WERI-Rb-1 (cell line): Measurements from ENCODE around the gene AP3S2.

Source experiments
- DNase-seq: peaks from one replicate; pipeline ENCODE4 v3.0.0-alpha.2; 2020
- H3K27ac ChIP-seq: fragments of 250-450 bp; sonication (Bioruptor Pico); 2 replicates; pipeline ENCODE4 v1.5.1; 2020; ENCODE audit warnings: mild to moderate bottlenecking, moderate library complexity
- H3K27me3 ChIP-seq: fragments of 250-450 bp; sonication (Bioruptor Pico); 2 replicates; pipeline ENCODE4 v1.5.1; 2021; ENCODE audit warnings: mild to moderate bottlenecking, low read depth, moderate library complexity; ENCODE audit not compliant: insufficient read depth, severe bottlenecking
- H3K36me3 ChIP-seq: fragments of 250-450 bp; sonication (Bioruptor Pico); 2 replicates; pipeline ENCODE4 v1.5.1; 2020; ENCODE audit warnings: mild to moderate bottlenecking, moderate library complexity
- H3K4me3 ChIP-seq: 2 replicates; pipeline ENCODE4 v1.5.1; 2011; ENCODE audit warnings: low read depth, mild to moderate bottlenecking, control low read depth, low read length
- H3K9me3 ChIP-seq: fragments of 250-450 bp; sonication (Bioruptor Pico); 2 replicates; pipeline ENCODE4 v1.5.1; 2021; ENCODE audit warnings: mild to moderate bottlenecking, moderate library complexity; ENCODE audit not compliant: severe bottlenecking
- TF ChIP-seq, protein P1 (sequence below): IDR thresholded peaks from 2 replicates; pipeline ENCODE4 v1.5.1; 2011; ENCODE audit warnings: low read depth, mild to moderate bottlenecking, control low read depth, inconsistent platforms, low read length

The AP3S2 gene

DNA sequence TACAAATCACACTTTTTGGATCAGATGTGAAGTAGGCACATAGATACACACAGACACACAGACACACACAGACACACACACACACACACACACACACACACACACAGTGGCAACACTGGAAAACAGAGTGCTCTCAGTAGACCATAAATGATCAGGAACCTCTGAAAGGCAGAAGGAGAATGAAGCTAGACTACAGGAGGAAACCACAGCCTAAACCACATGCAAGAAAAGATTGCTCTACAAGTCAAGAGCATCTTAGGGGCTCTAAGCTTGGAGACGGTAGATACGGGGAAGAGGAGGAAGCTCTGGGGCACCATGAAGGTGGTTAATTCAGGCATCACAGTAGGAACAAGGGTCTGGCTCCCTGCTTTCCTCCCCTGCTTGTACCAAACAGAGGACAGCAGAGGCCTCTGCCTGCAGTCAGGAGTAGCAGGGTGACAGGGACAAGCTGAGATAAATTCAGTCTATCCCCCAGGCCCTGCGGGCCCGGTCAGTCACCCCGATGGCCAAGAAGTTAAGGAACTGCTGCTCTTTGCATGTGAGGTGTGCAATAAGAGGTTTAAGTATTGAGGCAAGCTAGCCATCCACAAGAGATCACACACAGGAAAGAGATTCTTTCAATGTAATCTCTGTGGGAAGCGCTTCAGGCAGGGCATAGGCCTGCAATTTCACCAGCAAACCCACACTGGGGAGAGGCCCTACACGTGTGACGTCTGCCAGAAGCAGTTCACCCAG lies 42.4 kb upstream of the AP3S2 start:
- H3K9me3 ChIP-seq, result no peaks in the 10 kb centered on the region
- H3K4me3 ChIP-seq, result no peak overlapping the region
- DNase-seq, result no peak
- no peaks in the 10 kb centered on the region for H3K36me3 ChIP-seq
- H3K27me3 ChIP-seq, result no peaks in the 10 kb centered on the region
- no peak overlapping the region for H3K27ac ChIP-seq
- TF ChIP-seq, protein P1, sequence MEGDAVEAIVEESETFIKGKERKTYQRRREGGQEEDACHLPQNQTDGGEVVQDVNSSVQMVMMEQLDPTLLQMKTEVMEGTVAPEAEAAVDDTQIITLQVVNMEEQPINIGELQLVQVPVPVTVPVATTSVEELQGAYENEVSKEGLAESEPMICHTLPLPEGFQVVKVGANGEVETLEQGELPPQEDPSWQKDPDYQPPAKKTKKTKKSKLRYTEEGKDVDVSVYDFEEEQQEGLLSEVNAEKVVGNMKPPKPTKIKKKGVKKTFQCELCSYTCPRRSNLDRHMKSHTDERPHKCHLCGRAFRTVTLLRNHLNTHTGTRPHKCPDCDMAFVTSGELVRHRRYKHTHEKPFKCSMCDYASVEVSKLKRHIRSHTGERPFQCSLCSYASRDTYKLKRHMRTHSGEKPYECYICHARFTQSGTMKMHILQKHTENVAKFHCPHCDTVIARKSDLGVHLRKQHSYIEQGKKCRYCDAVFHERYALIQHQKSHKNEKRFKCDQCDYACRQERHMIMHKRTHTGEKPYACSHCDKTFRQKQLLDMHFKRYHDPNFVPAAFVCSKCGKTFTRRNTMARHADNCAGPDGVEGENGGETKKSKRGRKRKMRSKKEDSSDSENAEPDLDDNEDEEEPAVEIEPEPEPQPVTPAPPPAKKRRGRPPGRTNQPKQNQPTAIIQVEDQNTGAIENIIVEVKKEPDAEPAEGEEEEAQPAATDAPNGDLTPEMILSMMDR, result no peak

DNA sequence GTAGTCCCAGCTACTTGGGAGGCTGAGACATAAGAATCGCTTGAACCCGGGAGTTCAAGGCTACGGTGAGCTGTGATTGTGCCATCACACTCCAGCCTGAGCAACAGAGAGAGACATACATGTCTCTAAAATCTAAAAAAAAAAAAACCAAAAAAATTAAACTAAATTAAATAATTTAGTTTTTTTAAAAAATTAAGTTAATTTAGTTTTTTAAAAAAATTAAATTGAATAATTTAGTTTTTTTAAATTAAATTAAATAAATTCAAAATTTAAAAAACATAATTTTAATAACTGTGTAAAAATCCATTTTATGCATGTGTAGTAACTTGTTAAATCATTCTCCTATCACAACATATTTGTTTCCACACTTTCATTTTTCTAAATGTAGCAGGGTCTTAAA lies 39.1 kb upstream of the AP3S2 start:
- DNase-seq, result no peak
- Histone ChIP-seq H3K27ac (no peak overlapping the region), H3K4me3 (no peak overlapping the region), H3K27me3 (no peaks in the 10 kb centered on the region), H3K9me3 (no peaks in the 10 kb centered on the region), H3K36me3 (no peaks in the 10 kb centered on the region)
- TF ChIP-seq, protein P1, result no peak

DNA sequence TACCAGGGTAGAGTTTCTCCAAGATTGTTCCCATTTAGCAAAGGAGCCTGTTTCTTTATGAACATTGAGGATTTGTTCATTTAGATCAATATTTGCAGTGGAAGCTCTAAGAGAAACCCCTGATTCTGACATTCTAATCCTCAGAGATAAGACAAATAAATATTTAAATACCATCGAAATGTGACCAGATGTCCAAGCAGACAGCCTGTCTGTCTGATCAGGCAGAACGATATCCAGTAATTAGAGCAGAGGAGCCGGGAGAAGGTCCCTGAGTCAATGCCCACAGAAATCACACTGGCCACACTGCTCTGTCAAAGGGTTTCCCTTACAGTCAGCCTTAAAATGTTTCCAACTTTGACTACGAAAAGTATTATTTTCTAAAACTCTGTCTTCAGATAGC lies 34.6 kb upstream of the AP3S2 start:
- Histone ChIP-seq H3K9me3 (no peaks in the 10 kb centered on the region), H3K4me3 (no peak overlapping the region), H3K27ac (peak overlapping the region; percentile 70), H3K36me3 (no peaks in the 10 kb centered on the region), H3K27me3 (no peaks in the 10 kb centered on the region)
- DNase-seq, result peak; percentile 30
- TF ChIP-seq, protein P1, result no peak

DNA sequence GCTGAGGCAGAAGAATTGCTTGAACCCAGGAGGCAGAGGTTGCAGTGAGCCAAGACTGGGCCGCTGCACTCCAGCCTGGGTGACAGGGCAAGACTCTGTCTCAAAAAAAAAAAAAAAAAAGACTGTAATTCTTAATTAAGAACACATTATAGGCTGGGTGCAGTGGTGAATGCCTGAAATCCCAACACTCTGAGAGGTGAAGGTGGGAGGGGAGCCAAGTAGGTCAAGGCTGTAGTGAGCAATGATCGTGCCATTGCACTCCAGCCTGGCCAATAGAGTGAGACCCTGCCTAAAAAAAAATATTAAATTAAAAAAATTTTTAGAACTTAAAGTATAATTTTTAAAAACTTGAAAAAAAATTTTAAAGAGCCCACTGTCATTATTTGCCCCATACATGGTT lies 32.4 kb upstream of the AP3S2 start:
- DNase-seq, result no peak
- Histone ChIP-seq H3K9me3 (no peaks in the 10 kb centered on the region), H3K27me3 (no peaks in the 10 kb centered on the region), H3K4me3 (no peak overlapping the region), H3K36me3 (no peaks in the 10 kb centered on the region), H3K27ac (no peak overlapping the region)
- TF ChIP-seq, protein P1, result no peak

DNA sequence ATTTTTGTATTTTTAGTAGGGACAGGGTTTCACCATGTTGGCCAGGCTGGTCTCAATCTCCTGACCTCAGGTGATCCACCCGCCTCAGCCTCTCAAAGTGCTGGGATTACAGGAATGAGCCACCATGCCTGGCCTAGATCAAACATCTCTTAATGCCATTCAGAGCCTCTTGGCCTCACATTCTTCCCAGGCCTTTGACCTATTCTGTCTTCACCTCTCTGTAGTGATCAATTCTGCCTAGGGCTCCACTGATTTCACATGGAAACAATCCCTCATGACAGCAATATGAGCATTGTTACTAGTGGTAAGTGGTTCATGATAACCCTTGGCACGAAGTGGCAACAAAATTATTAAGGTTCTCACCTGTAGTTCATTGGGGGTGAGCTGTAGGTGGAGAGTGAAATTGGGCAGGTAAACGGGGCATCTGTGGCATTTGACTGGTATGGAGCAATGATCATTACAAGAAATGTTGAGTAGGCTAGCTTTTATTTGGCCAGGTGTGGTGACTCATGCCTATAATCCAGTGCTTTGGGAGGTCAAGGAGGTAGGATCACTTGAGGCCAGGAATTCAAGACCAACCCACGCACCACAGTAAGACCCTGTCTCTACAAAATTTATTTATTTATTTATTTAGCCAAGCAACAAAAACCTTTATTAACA lies 23.8 kb upstream of the AP3S2 start:
- H3K4me3 ChIP-seq, result no peak overlapping the region
- H3K9me3 ChIP-seq, result no peaks in the 10 kb centered on the region
- DNase-seq, result peak; percentile 27
- TF ChIP-seq, protein P1, result no peak
- no peaks in the 10 kb centered on the region for H3K27me3 ChIP-seq
- H3K27ac ChIP-seq, result no peak overlapping the region
- H3K36me3 ChIP-seq, result no peaks in the 10 kb centered on the region
